HepG2 (cell line): ENCODE data around the gene THOC7. TPM values are rescaled to one million over a fixed set of nuclear protein-coding genes. Genes with fewer than 3 reads are reported as not detected.
A peak's percentile ranks its signal among the peaks of the same experiment; 100 is the strongest.

Source experiments
- ATAC-seq: fragments of 200-7000 bp; cut with Tn5 transposase; 3 replicates; pipeline ENCODE4 v1.9.1; 2020; ENCODE audit warnings: mild to moderate bottlenecking, moderate library complexity
- BruUV-seq: library from RNA; stranded (reverse); fragments of 400-500 nt; replicated peaks from 2 replicates; lab custom pipeline; 2021; lab: Mats Ljungman, UMichigan
- CTCF ChIA-PET: fragments of 300-600 bp; formaldehyde crosslinking; extraction: SDS; loops from one replicate; lab custom pipeline; 2021; ENCODE audit warnings: low total read pairs, inconsistent platforms, low intra/inter-chr PET ratio; lab: Yijun Ruan, JAX
- POLR2A ChIA-PET: fragments of 350-600 bp; sonication (Branson Sonifier 250); formaldehyde crosslinking; loops from one replicate; lab custom pipeline; 2020; ENCODE audit warnings: antibody characterized with exemption, inconsistent platforms; lab: Yijun Ruan, JAX
- DNase-seq: peaks from one replicate; pipeline ENCODE4 v3.0.0-alpha.2; 2015; ENCODE audit warnings: low spot score
- FAIRE-seq: peaks from 3 replicates; lab custom pipeline; 2011; peaks lifted over from hg19 to GRCh38; lab: Jason Lieb, UNC
- H2AFZ ChIP-seq: one replicate; pipeline ENCODE4 v1.6.1; 2011; ENCODE audit warnings: low read length, inconsistent platforms
- H3K27ac ChIP-seq: fragments of 300-600 bp; 3 replicates; pipeline ENCODE4 v1.8.0; 2011; ENCODE audit warnings: mixed run types, mild to moderate bottlenecking, mixed read lengths, low read length, inconsistent platforms; ENCODE audit not compliant: insufficient read depth; ENCODE audit errors: extremely low read length
- H3K27me3 ChIP-seq, 2 experiments: fragments of 200-600 bp in 1 of 2; 2 replicates in 1 of 2; 3 replicates in 1 of 2; pipeline versions ENCODE4 v1.6.0 to v1.8.0; 2011; ENCODE audit warnings: low read length in 2 of 2, mild to moderate bottlenecking in 2 of 2, moderate library complexity in 2 of 2, inconsistent platforms in 1 of 2; ENCODE audit not compliant: insufficient read depth in 2 of 2, control insufficient read depth in 1 of 2
- H3K36me3 ChIP-seq, 2 experiments: fragments of 200-600 bp in 1 of 2; replicated peaks in 1 of 2; 2 replicates in 1 of 2; 3 replicates in 1 of 2; pipeline versions ENCODE4 v1.5.1 to v1.8.0; 2011; ENCODE audit warnings: low read length in 2 of 2, inconsistent platforms in 1 of 2; ENCODE audit not compliant: insufficient read depth in 2 of 2, control insufficient read depth in 1 of 2
- H3K4me1 ChIP-seq: 2 replicates; pipeline ENCODE4 v1.5.1; 2012; ENCODE audit warnings: low read length, inconsistent platforms; ENCODE audit not compliant: insufficient read depth
- H3K4me2 ChIP-seq: 2 replicates; pipeline ENCODE4 v1.6.0; 2011; ENCODE audit warnings: low read depth, low read length, inconsistent platforms
- H3K4me3 ChIP-seq, 3 experiments: fragments of 200-600 bp in 1 of 3; sonication (generic), shearing (Covaris generic) in 1 of 3; replicated peaks in 1 of 3; 2 replicates each; pipeline ENCODE4 v1.5.1; 2011 to 2016; ENCODE audit warnings: low read length in 3 of 3, inconsistent platforms in 2 of 3, low read depth in 2 of 3, mild to moderate bottlenecking in 2 of 3, control low read depth in 1 of 3, mixed read lengths in 1 of 3; ENCODE audit not compliant: insufficient read depth in 1 of 3
- H3K79me2 ChIP-seq: one replicate; pipeline ENCODE4 v1.6.1; 2011; ENCODE audit warnings: low read length, inconsistent platforms; ENCODE audit not compliant: insufficient read depth
- H3K9ac ChIP-seq: 2 replicates; pipeline ENCODE4 v1.6.0; 2011; ENCODE audit warnings: mild to moderate bottlenecking, low read depth, low read length, inconsistent platforms; ENCODE audit not compliant: insufficient read depth
- H3K9me3 ChIP-seq: 2 replicates; pipeline ENCODE4 v1.5.1; 2012; ENCODE audit warnings: mild to moderate bottlenecking, low read length
- H4K20me1 ChIP-seq: 2 replicates; pipeline ENCODE4 v1.6.0; 2011; ENCODE audit warnings: inconsistent platforms, mild to moderate bottlenecking, low read length, moderate library complexity; ENCODE audit not compliant: insufficient read depth
- ATF7 ChIP-seq, 2 experiments: fragments of 450-650 bp in 1 of 2; sonication (generic) in 1 of 2; formaldehyde crosslinking in 1 of 2; IDR thresholded peaks; 2 replicates each; pipeline versions ENCODE4 v1.4.0 to v1.6.1; 2016 to 2020; ENCODE audit warnings: antibody characterized with exemption in 1 of 2, mild to moderate bottlenecking in 1 of 2, missing genetic modification reagents in 1 of 2
- CREM ChIP-seq, 2 experiments: sonication (generic) in 1 of 2; formaldehyde crosslinking in 1 of 2; IDR thresholded peaks; 2 replicates each; pipeline versions ENCODE4 v1.4.0 to v1.6.1; 2016 to 2020; ENCODE audit warnings: antibody characterized with exemption in 1 of 2, mild to moderate bottlenecking in 1 of 2, missing genetic modification reagents in 1 of 2
- RFX3 ChIP-seq: IDR thresholded peaks from 2 replicates; pipeline ENCODE4 v1.6.1; 2016; ENCODE audit warnings: missing biosample characterization, missing genetic modification reagents
- SP2 ChIP-seq: sonication (generic); formaldehyde crosslinking; IDR thresholded peaks from 2 replicates; pipeline ENCODE4 v1.5.1; 2020; ENCODE audit warnings: mild to moderate bottlenecking, missing genetic modification reagents
- TOPORS ChIP-seq: sonication (generic); formaldehyde crosslinking; IDR thresholded peaks from 2 replicates; pipeline ENCODE4 v1.8.0; 2023; ENCODE audit warnings: mild to moderate bottlenecking, missing genetic modification reagents
- ZNF292 ChIP-seq: sonication (generic); formaldehyde crosslinking; IDR thresholded peaks from 2 replicates; pipeline ENCODE4 v1.8.1; 2022; ENCODE audit warnings: mild to moderate bottlenecking, low read depth, missing genetic modification reagents, borderline replicate concordance
- ZNF317 ChIP-seq: sonication (generic); formaldehyde crosslinking; IDR thresholded peaks from 2 replicates; pipeline ENCODE4 v1.5.0; 2020; ENCODE audit warnings: mild to moderate bottlenecking, missing genetic modification reagents
- WGBS: methylation state at CpG from one replicate; pipeline ENCODE4 v1.1.6; 2017; ENCODE audit warnings: low lambda C conversion rate; 5-methylcytosine and 5-hydroxymethylcytosine counted together
- in situ Hi-C: cut with HindIII; loops from 2 replicates; pipeline ENCODE4 v1.10.0; 2017; ENCODE audit warnings: low pct_unique_long_range_greater_than_20kb; ENCODE audit not compliant: extremely low pct_ligation_motif_present
- intact Hi-C: fragments of 100-400 bp; cut with micrococcal nuclease; formaldehyde crosslinking; loops from one replicate; pipeline ENCODE4 v1.10.0; 2022; ENCODE audit not compliant: unreplicated experiment
- polyA plus RNA-seq, 8 experiments: library from polyadenylated mRNA; depleted of rRNA in 3 of 8; stranded (reverse) in 7 of 8; unstranded in 1 of 8; fragments of >200 nt; fragmentation: Illumina TruSeq in 4 of 8; extraction: Trizol in 4 of 8; gene quantifications; 2 replicates each; pipeline versions ENCODE4 v1.2.1 to v1.2.3, GENCODE V29; 2011 to 2016; ENCODE audit warnings: low read depth in 4 of 8, missing spikeins in 1 of 8, mixed read lengths in 1 of 8; ENCODE audit not compliant: insufficient read depth in 1 of 8
- total RNA-seq, 5 experiments: library from RNA; depleted of rRNA; stranded (reverse); fragments of >200 nt; fragmentation: Illumina TruSeq; extraction: Trizol; gene quantifications; 2 replicates each; pipeline ENCODE4 v1.2.3, GENCODE V29; 2016; ENCODE audit warnings: low read depth in 1 of 5

The THOC7 gene
- total and polyA plus RNA-seq, 2 of the 13 experiments (the other 11 are each of a cell fraction or from before 2014, with no cell fraction given): 32.8 to 63.5 TPM

DNA sequence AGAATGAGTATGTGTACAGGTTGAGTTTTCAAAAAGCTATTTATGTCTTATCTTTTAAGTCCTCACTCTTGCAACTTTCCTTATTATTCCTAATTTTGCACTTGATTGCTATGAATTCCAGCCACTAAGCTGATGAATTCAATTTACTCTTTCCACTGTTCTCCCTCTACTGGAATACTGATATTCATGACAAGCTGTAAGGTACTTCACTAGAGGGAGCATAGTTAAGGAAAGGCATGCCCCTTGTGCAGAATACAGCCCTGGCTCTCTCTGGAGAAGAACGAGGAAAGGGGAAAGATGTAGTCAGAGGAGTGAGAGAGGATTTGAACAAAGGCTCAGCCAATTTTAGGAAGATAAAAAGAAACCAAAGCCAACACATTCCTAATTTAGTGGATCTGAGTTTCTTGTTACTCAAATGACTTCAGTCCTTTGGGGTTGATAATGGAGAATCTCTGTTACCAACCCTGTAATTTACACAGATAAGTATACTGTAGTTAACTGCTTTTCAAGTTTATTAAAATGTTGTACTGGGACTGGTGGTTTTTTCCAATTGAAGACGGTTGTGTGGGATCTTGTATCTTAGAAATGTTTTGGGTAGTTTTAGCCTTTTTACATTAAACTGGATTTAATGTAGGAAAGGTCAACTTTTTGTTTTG is 44.6 kb upstream of the THOC7 start:
- in situ Hi-C loops (no loop called here), intact Hi-C loops (no loop called here)
- BruUV-seq: no TSS peak
- H4K20me1 ChIP-seq: no peaks in the 10 kb centered on the region
- peaks cover 17% of the 10 kb centered on the region for H3K4me1 ChIP-seq
- H3K4me3 ChIP-seq: no peak overlapping the region
- peak; percentile 10 for DNase-seq
- WGBS: 91% methylated on average over 2 of the region's 2 CpGs
- H3K27me3 ChIP-seq: no peaks in the 10 kb centered on the region
- FAIRE-seq: no peak
- ChIA-PET CTCF (interaction anchor here (0.7 kb wide), 1 partner anchor 85 kb away, joined by 6 read pairs; no protein-coding TSS in a partner anchor), POLR2A (no interaction called here)
- H3K36me3 ChIP-seq: no peaks in the 10 kb centered on the region; a peak in 1 of 5 replicates
- ATAC-seq: no peak
- H3K9me3 ChIP-seq: no peaks in the 10 kb centered on the region
- peaks cover 4% of the 10 kb centered on the region for H3K79me2 ChIP-seq
- H3K9ac ChIP-seq: no peak overlapping the region
- H3K27ac ChIP-seq: no peak overlapping the region
- H2AFZ ChIP-seq: no peak overlapping the region
- H3K4me2 ChIP-seq: no peak overlapping the region
- TF ChIP-seq ZNF292 (CRISPR knock-in tag) (no peak), CREM (IDR thresholded peaks at IDR 0.05) (0 out of 2 replicates have a peak, but pooled peaks have one; percentile 8), CREM (CRISPR knock-in tag; IDR thresholded peaks at IDR 0.05) (no peak), TOPORS (CRISPR knock-in tag) (no peak), RFX3 (no peak)

DNA sequence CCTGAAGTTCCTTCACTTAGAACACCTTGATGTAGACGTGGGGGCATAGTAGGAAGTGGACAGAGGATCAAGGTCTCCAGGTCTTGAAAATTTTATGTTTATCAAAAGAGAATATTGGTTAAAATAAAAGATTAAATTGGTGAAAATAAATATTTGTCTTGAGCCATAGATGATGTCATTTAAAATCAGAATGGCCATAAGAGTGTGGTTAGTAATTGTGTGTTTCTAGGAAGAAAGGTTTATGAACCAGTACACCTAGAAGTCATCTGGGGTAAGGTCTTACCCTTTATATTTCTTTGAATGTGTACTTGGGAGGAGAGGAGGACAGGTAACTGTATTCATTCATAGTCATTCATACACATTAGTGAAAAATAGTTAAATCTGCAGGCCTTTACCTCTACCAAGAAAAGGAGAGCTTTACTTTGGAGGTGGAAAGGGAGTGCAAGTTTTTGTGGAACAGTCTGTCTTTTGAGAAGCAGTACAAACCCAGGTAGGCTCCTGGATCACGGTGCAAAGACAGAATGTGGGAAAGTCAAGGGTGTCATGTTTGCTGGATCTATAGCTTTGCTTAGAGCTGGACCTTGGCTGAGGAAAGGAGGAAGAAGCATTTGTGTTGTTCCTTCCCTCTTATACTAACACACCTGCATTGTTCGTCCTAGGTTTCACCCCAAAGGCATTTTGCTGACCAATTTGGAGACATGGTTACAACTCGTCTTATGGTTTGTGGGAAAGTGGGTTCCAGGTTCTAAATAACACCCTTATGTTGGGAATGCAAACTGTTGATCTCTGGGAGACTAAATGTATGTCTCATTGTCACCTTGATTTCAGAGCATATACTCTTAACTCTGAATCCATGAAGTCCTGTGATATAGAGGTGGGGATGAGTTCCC is 42.4 kb upstream of the THOC7 start:
- intact Hi-C loops (no loop called here), in situ Hi-C loops (no loop called here)
- DNase-seq: no peak
- ChIA-PET POLR2A (no interaction called here), CTCF (no interaction called here)
- no peak for ATAC-seq
- FAIRE-seq: no peak
- Histone ChIP-seq H3K9ac (no peak overlapping the region), H3K79me2 (no peaks in the 10 kb centered on the region), H3K36me3 (no peaks in the 10 kb centered on the region; a peak in 1 of 5 replicates), H3K9me3 (no peaks in the 10 kb centered on the region), H3K4me2 (no peak overlapping the region), H3K4me1 (peaks cover 10% of the 10 kb centered on the region), H4K20me1 (no peaks in the 10 kb centered on the region), H2AFZ (no peak overlapping the region), H3K27ac (no peak overlapping the region), H3K4me3 (no peak overlapping the region), H3K27me3 (no peaks in the 10 kb centered on the region)
- BruUV-seq: no TSS peak
- 99% methylated on average over 4 of the region's 4 CpGs for WGBS
- TF ChIP-seq ATF7 (IDR thresholded peaks at IDR 0.05) (peak; percentile 66; the same call in 1 of the 2 replicates), ATF7 (CRISPR knock-in tag; IDR thresholded peaks at IDR 0.05) (no peak), SP2 (CRISPR knock-in tag) (no peak), ZNF317 (CRISPR knock-in tag) (no peak)
